OCI-LY1 (cell line): Measurements from ENCODE around the gene BTBD19.

Experiments used
- H2AFZ ChIP-seq: fragments of 200-600 bp; sonication (generic), shearing (Covaris generic); 2 replicates; pipeline ENCODE4 v1.6.0; 2014; ENCODE audit warnings: antibody characterized with exemption, mild to moderate bottlenecking, low read length
- H3F3A ChIP-seq: fragments of 200-600 bp; sonication (generic), shearing (Covaris generic); 2 replicates; pipeline ENCODE4 v1.6.0; 2014; ENCODE audit warnings: mild to moderate bottlenecking, antibody characterized with exemption, low read length, moderate library complexity; ENCODE audit not compliant: insufficient read depth
- H3K27ac ChIP-seq: fragments of 200-600 bp; sonication (generic); 2 replicates; pipeline ENCODE4 v1.5.1; 2014; ENCODE audit warnings: low read length, mixed run types, mild to moderate bottlenecking, low read depth; ENCODE audit not compliant: poor library complexity, severe bottlenecking
- H3K27me3 ChIP-seq: fragments of 200-600 bp; sonication (generic); 2 replicates; pipeline ENCODE4 v1.6.0; 2014; ENCODE audit warnings: antibody characterized with exemption, mild to moderate bottlenecking, low read length, moderate library complexity; ENCODE audit not compliant: insufficient read depth
- H3K36me3 ChIP-seq: fragments of 200-600 bp; sonication (generic); 2 replicates; pipeline ENCODE4 v1.6.1; 2014; ENCODE audit warnings: mild to moderate bottlenecking, antibody characterized with exemption, low read length, moderate library complexity, mixed read lengths; ENCODE audit not compliant: insufficient read depth
- H3K4me1 ChIP-seq: fragments of 200-600 bp; sonication (generic); 2 replicates; pipeline ENCODE4 v1.5.1; 2014; ENCODE audit warnings: mild to moderate bottlenecking, low read length, moderate library complexity; ENCODE audit not compliant: insufficient read depth, severe bottlenecking
- H3K4me2 ChIP-seq: fragments of 200-600 bp; sonication (generic), shearing (Covaris generic); 2 replicates; pipeline ENCODE4 v1.6.1; 2014; ENCODE audit warnings: low read length
- H3K4me3 ChIP-seq: fragments of 200-600 bp; sonication (generic); 2 replicates; pipeline ENCODE4 v1.5.1; 2014; ENCODE audit warnings: low read length, low read depth, mild to moderate bottlenecking, mixed read lengths; ENCODE audit not compliant: poor library complexity, severe bottlenecking
- H3K79me2 ChIP-seq: fragments of 200-600 bp; shearing (Covaris generic); 2 replicates; pipeline ENCODE4 v1.6.1; 2016; ENCODE audit warnings: mixed run types, low read length, mixed read lengths; ENCODE audit not compliant: insufficient read depth
- H3K9ac ChIP-seq: fragments of 200-600 bp; sonication (generic), shearing (Covaris generic); 2 replicates; pipeline ENCODE4 v1.6.1; 2014; ENCODE audit warnings: mild to moderate bottlenecking, low read length, mixed read lengths
- H3K9me2 ChIP-seq: fragments of 200-600 bp; sonication (generic), shearing (Covaris generic); 2 replicates; pipeline ENCODE4 v1.6.1; 2014; ENCODE audit warnings: low read depth, mild to moderate bottlenecking, low read length, mixed read lengths
- H3K9me3 ChIP-seq: fragments of 200-600 bp; shearing (Covaris generic); 2 replicates; pipeline ENCODE4 v1.6.1; 2014; ENCODE audit warnings: low read length, mixed read lengths
- H4K20me1 ChIP-seq: fragments of 200-600 bp; sonication (generic), shearing (Covaris generic); 2 replicates; pipeline ENCODE4 v1.6.0; 2016; ENCODE audit warnings: mild to moderate bottlenecking, low read length; ENCODE audit not compliant: insufficient read depth
- EZH2 ChIP-seq: fragments of 200-600 bp; sonication (generic), shearing (Covaris generic); IDR thresholded peaks from 2 replicates; pipeline ENCODE4 v1.8.0; 2017; ENCODE audit warnings: borderline replicate concordance, mixed run types, mild to moderate bottlenecking, antibody characterized with exemption, low read length, moderate library complexity, mixed read lengths
- TF ChIP-seq, protein P1 (sequence below): fragments of 200-600 bp; sonication (generic), shearing (Covaris generic); IDR thresholded peaks from 2 replicates; pipeline ENCODE4 v1.5.1; 2017; ENCODE audit warnings: mild to moderate bottlenecking, antibody characterized with exemption, low read length, moderate library complexity, mixed read lengths

Gene BTBD19

DNA sequence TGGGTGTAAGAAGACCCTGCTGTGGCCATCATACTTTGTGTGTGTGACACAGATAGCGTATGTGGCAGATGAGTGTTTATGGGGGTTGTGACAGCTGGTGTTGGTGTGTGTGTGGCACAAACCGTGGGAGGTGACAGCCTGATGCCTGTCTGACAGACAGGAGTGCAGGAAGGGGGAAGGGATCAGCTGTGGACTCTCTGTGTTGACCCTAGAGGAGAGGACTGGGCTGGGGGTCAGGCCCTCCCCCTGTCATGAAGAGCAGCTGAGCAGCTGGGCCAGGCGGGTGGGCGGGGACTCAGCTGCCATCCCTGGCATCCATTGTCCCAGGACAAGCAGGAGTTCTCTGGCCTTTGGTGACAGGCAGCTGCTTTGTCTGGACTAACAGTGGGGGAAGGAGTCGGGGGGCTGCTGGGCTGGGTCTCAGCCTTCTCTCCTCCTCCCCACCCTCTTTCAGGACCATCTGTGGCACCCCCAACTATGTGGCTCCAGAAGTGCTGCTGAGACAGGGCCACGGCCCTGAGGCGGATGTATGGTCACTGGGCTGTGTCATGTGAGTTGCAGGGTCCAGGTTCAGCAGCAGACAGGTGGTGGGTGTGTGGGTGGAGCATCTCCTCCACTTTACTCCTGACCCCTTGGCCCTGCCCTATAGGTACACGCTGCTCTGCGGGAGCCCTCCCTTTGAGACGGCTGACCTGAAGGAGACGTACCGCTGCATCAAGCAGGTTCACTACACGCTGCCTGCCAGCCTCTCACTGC, 5.8 kb upstream of the BTBD19 start:
- Histone ChIP-seq H3K79me2 (no peaks in the 10 kb centered on the region), H3K27ac (no peak overlapping the region), H3K4me3 (peak overlapping the region; percentile 77), H4K20me1 (no peaks in the 10 kb centered on the region), H3K9me3 (no peaks in the 10 kb centered on the region), H3F3A (no peaks in the 10 kb centered on the region), H3K36me3 (peaks cover 16% of the 10 kb centered on the region; the same call in 1 of the 2 replicates), H2AFZ (no peak overlapping the region), H3K27me3 (no peaks in the 10 kb centered on the region), H3K9ac (no peak overlapping the region; the same call in 1 of the 2 replicates), H3K4me2 (peak overlapping the region; percentile 96), H3K4me1 (peaks cover 33% of the 10 kb centered on the region), H3K9me2 (no peaks in the 10 kb centered on the region)
- no peak for TF ChIP-seq EZH2
- TF ChIP-seq, protein P1, sequence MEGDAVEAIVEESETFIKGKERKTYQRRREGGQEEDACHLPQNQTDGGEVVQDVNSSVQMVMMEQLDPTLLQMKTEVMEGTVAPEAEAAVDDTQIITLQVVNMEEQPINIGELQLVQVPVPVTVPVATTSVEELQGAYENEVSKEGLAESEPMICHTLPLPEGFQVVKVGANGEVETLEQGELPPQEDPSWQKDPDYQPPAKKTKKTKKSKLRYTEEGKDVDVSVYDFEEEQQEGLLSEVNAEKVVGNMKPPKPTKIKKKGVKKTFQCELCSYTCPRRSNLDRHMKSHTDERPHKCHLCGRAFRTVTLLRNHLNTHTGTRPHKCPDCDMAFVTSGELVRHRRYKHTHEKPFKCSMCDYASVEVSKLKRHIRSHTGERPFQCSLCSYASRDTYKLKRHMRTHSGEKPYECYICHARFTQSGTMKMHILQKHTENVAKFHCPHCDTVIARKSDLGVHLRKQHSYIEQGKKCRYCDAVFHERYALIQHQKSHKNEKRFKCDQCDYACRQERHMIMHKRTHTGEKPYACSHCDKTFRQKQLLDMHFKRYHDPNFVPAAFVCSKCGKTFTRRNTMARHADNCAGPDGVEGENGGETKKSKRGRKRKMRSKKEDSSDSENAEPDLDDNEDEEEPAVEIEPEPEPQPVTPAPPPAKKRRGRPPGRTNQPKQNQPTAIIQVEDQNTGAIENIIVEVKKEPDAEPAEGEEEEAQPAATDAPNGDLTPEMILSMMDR = no peak

DNA sequence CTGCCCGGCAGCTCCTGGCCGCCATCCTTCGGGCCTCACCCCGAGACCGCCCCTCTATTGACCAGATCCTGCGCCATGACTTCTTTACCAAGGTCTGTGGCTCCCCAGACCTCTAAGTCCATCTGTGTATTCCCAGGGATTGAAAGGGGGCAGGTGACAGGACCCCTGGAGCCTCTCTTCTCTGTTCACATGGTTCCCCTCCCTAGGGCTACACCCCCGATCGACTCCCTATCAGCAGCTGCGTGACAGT, 5.3 kb upstream of the BTBD19 start:
- Histone ChIP-seq H3K4me3 (no peak overlapping the region), H3K4me2 (no peak overlapping the region), H3K9me3 (no peaks in the 10 kb centered on the region), H3K27me3 (no peaks in the 10 kb centered on the region), H3K9me2 (no peaks in the 10 kb centered on the region), H4K20me1 (no peaks in the 10 kb centered on the region), H3K79me2 (no peaks in the 10 kb centered on the region), H3K9ac (no peak overlapping the region), H2AFZ (no peak overlapping the region), H3F3A (no peaks in the 10 kb centered on the region), H3K4me1 (peaks cover 38% of the 10 kb centered on the region), H3K27ac (no peak overlapping the region), H3K36me3 (peaks cover 16% of the 10 kb centered on the region; the same call in 1 of the 2 replicates)
- no peak for TF ChIP-seq EZH2
- TF ChIP-seq, protein P1 = no peak

DNA sequence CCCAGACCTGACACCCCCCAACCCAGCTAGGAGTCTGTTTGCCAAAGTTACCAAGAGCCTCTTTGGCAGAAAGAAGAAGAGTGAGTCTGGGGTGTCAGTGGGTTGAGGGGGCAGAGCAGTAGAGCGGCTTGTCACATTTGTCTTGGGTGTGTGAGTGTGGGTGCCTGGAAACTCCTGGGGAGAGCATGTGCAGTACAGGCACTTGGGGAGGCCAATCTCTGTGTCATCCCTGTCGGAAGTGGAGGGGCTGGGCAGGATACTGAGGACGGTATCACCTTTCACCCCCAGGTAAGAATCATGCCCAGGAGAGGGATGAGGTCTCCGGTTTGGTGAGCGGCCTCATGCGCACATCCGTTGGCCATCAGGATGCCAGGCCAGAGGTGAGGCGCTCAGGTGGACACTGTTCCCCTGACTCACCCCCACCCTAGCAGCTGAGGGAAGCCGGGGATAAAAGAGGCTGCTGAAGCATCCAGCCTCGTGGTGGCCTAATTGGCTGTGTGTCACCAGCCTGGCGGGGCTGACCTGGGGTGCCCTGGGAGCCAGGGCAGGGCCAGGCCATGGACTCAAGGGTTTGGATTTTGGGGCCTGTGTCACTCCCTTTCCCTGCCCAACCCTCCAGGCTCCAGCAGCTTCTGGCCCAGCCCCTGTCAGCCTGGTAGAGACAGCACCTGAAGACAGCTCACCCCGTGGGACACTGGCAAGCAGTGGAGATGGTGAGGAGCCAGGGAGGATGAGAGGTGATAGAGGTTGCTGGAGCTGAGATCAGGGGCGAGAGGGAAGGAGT, 4.8 kb upstream of the BTBD19 start:
- no peaks in the 10 kb centered on the region for H3K27me3 ChIP-seq
- no peak overlapping the region for H3K4me2 ChIP-seq
- no peak overlapping the region for H3K27ac ChIP-seq
- TF ChIP-seq EZH2 = no peak
- TF ChIP-seq, protein P1 = no peak
- H3K4me3 ChIP-seq = no peak overlapping the region
- H3K9ac ChIP-seq = no peak overlapping the region
- no peaks in the 10 kb centered on the region for H3K9me3 ChIP-seq
- H3K36me3 ChIP-seq = peaks cover 16% of the 10 kb centered on the region; the same call in 1 of the 2 replicates
- H4K20me1 ChIP-seq = no peaks in the 10 kb centered on the region
- H3K79me2 ChIP-seq = no peaks in the 10 kb centered on the region
- peaks cover 43% of the 10 kb centered on the region for H3K4me1 ChIP-seq
- H3K9me2 ChIP-seq = no peaks in the 10 kb centered on the region
- no peaks in the 10 kb centered on the region for H3F3A ChIP-seq
- no peak overlapping the region for H2AFZ ChIP-seq
